Esophagus muscularis mucosa (tissue), 3 donors: ENCODE data around the gene MXRA8.

Experiments used
- EP300 ChIP-seq: sonication (generic); formaldehyde crosslinking; IDR thresholded peaks from one replicate; pipeline ENCODE4 v1.6.1; 2017; ENCODE audit warnings: antibody characterized with exemption
- TF ChIP-seq, protein P1 (sequence below), 3 experiments: fragments of 200-600 bp in 2 of 3; fragments of 450-650 bp in 1 of 3; sonication (generic) in 2 of 3; IDR thresholded peaks; one replicate each; pipeline ENCODE4 v1.5.1; 2017 to 2019; ENCODE audit warnings: antibody characterized with exemption in 3 of 3, mild to moderate bottlenecking in 2 of 3, moderate library complexity in 1 of 3

DNA sequence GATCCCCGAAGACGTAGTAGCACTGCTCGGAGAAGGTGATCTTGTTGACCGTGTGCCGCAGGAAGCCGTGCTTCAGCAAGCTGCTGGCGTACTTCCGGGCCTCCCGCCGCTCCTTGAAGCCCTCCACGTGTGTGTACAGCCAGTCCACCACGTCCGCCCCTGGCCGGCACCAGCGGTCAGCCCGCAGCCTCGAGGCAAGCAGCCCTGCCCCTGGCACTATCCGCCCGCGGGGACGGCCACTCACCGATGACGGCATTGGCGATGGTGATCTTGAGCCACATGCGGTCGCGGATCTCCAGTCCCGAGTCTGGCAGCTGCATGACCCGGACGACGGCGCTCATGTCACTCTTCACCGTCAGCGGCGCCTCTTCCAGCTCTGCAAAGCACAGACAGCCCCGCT, 20.1 kb downstream of the MXRA8 start:
- TF ChIP-seq EP300: no peak
- TF ChIP-seq, protein P1, sequence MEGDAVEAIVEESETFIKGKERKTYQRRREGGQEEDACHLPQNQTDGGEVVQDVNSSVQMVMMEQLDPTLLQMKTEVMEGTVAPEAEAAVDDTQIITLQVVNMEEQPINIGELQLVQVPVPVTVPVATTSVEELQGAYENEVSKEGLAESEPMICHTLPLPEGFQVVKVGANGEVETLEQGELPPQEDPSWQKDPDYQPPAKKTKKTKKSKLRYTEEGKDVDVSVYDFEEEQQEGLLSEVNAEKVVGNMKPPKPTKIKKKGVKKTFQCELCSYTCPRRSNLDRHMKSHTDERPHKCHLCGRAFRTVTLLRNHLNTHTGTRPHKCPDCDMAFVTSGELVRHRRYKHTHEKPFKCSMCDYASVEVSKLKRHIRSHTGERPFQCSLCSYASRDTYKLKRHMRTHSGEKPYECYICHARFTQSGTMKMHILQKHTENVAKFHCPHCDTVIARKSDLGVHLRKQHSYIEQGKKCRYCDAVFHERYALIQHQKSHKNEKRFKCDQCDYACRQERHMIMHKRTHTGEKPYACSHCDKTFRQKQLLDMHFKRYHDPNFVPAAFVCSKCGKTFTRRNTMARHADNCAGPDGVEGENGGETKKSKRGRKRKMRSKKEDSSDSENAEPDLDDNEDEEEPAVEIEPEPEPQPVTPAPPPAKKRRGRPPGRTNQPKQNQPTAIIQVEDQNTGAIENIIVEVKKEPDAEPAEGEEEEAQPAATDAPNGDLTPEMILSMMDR (IDR thresholded peaks at IDR 0.05): no peak
